Activated CD4-positive, alpha-beta T cell treated with anti-CD3 and anti-CD28 coated beads for 24 hours (primary cell): ENCODE measurements around the gene CDC42EP4.

Source experiments
- DNase-seq, 2 donors: peaks; one replicate each; pipeline ENCODE4 v3.0.0-alpha.2; 2020; ENCODE audit warnings: low read depth in 2 of 2

The CDC42EP4 gene

DNA sequence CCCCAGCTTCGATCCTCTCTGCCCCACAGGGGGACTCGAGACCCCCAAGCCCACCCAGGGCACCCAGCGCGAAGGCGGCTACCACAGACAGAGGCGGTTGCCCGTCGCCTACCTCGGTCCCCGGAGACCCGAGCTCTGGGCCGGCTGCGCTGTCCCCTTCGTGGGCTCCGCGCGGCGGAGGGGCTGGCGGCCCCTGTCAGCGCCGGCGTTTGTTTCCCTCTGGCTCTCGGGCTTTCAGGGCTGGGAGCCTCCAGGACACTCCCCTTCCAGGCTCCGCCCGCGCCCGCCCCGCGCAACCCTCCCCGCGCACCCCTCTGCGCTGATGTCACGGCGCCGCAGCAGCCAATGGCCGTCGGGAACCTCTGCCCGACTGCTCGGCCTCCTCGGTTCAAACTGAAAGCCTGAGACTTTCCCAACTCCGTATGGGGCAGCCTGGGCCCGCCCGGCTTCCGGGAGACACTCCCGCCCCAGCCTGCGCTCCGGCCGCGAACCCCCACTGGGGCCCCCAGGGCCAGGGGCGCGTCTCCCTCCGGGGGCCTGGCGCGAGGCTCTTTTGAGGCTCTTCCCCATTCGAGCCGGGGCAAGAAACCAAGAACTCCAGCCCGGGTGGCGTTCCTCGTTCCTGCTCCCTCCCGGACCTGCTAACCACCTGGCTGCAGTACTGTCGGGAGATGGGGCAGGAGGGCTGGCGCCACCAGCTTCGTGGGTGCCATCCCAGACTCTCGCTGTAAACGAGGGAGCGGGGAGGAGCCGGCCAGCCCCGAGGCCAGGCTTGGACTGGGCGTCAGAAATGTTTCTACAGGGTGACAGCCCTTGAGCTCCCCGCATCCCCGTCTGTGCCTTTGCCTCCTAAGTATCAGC, at the start of gene CDC42EP4:
TSS of gene CDC42EP4 (minus strand) at position 221 of the 861 bp plus-strand sequence. CDS start 25,501 bp downstream, outside the sequence.
- DNase-seq: peak; percentile 73 to 78

DNA sequence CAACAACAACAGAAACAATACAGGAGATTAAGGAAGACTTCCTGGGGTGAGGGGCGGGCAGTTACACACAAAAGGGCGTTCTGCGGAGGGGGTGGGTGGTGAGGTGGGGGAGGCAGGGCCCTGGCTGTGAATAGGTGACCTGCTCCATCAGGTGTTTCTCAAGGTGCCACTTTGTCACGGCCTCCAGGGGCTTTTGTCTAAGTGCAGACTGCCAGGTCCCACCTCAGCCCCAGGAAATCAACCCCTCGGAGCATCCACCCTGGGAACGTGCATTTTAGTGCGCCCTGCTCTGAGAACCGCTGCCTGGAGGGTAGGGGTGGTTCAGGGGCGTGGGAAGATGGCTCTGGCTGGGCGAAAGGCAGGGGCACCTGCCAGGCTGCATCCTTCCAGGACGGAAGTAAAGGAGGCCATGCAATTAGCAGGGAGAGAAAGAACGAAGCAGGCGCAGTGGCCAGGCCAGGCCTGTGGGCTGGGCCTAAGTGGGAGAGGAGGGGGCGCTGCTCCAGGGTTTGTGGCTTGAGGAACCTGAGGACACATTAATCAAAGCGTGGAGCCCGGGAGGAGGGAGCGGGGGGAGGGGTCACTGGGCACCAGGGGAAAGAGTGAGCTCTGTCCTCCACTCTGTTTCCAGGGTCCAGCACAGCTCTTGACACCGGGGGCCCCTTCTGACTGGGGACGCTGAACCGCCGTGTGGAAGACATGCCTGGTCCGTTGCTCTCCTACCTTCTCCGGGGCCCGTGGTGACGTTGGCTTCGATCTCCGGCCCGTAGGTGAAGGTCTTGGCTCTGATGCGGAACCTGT, 49.4 kb upstream of the CDC42EP4 start:
- DNase-seq: no peak

GRCh38 chr17:73359987-73360410, 48.2 kb upstream of the CDC42EP4 start:
- no peak for DNase-seq

GRCh38 chr17:73359352-73359751, 47.6 kb upstream of the CDC42EP4 start:
- DNase-seq: no peak

DNA sequence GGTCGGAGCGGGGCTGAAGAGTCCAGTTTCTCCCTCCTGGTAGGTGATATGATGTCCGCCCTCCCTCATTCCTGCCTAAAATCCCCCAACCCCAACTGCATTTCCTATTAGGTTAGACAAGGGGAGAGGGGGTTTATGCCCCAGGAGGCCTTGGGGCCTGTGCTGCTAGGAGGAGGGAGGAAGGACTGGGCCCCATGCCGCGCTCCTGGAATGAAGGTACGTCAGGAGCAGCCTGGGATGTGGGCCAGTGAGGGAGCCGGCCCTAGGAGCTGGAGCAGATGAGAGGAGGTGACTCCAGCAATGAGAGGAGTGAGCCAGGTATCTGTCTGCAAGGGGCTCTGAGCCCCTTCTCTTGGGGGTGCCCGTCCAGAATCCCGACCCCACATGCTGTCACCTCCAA, 46.9 kb upstream of the CDC42EP4 start:
- DNase-seq: no peak

DNA sequence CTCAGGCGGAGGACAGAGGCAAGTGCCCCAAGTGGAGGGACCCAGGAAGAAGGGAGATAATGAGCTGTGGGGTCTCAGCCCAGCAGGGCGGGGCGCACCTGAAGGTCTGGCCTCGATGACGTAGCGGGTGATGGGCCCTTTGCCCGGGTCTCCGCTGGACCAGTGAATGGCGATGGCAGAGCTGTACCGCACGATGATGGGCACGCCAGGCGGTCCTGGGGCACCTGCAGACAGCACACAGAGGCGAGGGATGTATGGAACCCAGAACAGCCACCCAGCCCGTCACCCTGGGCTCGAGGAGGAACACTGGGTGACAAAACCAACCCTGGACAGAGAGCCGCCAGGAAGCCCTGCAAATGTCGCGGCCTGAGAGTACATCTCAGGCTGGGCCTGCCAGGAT, 46.2 kb upstream of the CDC42EP4 start:
- DNase-seq: no peak

- no peak for DNase-seq
Measured at GRCh38 chr17:73357318-73357717, 45.5 kb upstream of the CDC42EP4 start.

DNA sequence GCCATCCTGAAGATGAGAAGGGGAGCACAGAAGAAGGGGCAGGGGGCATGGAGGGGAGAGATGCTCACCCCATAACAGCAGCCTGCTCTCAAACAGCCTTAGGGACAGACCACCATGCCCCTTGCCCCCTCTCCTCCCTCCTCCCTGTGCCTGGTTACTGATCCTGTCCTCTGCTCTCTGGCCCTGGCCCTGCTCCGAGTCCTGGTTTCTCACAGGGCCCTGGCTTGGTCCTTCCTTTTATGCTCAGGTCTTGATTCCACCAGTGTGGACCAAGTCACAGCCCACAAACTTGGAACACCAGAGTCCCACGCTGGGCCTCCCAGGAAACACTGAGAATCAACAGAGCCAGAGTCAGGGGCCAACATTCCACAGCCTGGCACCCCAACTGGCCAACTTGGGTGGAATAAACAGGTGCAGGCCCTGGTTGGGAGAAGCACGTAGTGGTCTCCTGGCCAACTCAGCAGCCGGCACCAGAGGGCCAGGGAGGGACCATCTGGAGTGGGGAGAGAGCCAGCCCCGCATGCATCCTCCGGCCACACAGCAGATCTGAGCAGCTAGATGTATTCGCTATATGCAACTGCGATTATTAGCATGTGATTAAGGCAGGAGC, 44.9 kb upstream of the CDC42EP4 start:
- DNase-seq: no peak

DNA sequence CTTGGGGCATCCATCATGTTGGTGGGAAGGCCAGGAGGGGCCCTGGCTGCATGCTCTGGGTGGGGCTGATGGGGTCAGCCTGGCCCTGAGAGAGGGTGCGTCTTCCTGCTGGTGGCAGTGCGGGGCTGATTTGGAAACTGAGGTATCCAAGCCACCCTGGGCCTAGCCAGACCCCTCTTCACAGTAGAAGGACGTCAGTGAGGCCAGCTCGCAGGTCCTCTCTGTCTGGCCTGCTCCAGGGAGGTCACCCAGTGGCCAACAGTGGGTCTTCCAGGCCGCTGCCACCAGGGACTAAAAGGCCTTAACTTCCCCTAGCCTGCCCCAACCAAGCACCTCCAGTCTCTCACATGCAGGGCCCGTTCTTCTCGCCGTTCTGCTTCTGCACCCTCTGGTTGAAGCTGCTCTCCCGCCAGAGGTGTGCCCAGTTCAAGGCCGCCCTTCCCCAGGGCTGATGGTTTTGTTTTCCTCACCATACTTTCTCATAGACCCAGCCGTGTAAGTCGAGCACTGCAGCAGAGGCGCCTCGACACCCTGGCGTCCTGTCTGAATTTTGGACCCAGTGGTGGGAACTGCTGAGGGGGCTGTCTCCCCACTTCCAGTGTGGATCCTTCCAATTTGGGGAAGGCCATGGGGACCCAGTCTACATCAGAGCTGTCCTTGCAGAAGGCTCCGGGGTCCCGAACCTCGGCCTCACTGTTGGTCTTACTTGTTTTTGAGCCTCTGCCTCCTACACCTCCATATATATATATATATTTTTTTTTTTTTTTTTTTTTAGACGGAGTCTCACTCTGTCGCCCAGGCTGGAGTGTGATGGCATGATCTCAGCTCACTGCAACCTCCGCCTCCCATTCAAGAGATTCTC, 42.9 kb upstream of the CDC42EP4 start:
- DNase-seq: no peak

GRCh38 chr17:73352261-73352660, 40.5 kb upstream of the CDC42EP4 start:
- DNase-seq: no peak

- no peak for DNase-seq
Measured at GRCh38 chr17:73351764-73352163, 40.0 kb upstream of the CDC42EP4 start.

DNA sequence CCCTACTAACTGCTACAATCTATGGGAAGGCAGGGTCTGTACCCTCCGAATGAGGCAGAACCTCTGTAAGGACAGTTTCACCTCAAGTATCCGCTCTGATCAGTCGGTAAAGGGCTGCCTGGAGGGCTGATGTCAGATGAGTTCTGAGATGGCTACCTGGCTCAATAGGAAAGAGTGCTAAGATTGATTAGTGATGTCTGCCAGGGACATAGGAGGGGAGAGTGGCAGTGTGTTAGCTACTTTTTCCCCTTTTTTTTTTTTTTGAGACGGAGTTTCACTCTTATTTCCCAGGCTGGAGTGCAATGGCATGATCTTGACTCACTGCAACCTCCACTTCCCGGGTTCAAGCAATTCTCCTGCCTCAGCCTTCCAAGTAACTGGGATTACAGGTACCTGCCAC, 39.1 kb upstream of the CDC42EP4 start:
- no peak for DNase-seq

- DNase-seq: no peak
Measured at GRCh38 chr17:73349647-73350046, 37.8 kb upstream of the CDC42EP4 start.

DNA sequence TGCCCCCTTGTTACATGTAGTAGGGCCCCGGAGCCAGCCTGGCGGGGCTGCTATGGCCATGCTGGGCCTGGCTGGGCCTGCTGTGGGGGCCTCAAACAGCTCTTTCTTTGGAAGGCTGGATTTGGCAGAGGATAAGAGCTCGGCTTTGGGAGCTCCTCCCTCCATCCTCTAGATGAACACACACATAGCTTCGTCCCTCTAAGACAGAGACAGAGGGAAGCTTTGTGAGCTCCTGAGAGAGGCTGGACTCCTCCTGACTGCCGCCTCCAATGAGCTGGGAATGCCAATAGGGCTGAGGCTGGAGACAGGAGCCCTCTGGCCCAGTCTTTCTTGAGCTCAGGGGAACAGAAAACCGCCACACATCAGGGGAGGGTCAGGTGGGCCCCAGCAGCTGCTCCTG, 37.3 kb upstream of the CDC42EP4 start:
- DNase-seq: no peak

- no peak for DNase-seq
Measured at GRCh38 chr17:73348829-73349095, 37.0 kb upstream of the CDC42EP4 start.

GRCh38 chr17:73348018-73348828, 36.4 kb upstream of the CDC42EP4 start:
- no peak for DNase-seq

GRCh38 chr17:73347351-73347750, 35.5 kb upstream of the CDC42EP4 start:
- no peak for DNase-seq

DNA sequence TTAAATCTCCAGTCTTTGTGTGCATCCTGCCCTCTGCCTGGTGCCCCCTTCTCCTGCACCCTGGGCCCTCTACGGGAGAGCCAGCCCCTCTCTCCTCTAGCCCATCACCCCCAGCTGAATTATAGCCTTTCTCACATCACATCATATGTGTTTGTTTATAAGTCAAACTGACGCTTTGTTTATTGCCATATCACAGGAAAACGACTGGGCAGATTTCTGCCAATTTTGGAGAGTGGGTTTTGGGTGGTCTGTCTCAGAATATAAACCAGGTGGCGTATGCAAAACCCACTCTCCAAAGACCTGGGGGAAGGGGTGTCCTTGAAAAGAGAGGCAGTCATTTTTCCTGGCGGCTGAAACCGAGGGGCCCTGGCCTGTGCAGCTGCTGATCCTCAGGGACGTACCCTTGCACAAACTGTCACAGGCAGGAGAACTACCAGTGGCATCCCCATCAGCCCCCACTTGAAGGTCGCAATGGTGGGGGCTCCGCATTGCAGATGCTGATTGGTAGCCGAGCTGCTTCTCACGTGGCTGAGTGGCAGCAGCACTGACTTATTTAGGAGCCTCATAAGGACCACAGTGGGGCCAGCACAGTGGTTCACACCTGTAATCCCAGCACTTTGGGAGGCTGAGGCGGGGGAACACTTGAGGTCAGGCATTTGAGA, 34.8 kb upstream of the CDC42EP4 start:
- no peak for DNase-seq

DNA sequence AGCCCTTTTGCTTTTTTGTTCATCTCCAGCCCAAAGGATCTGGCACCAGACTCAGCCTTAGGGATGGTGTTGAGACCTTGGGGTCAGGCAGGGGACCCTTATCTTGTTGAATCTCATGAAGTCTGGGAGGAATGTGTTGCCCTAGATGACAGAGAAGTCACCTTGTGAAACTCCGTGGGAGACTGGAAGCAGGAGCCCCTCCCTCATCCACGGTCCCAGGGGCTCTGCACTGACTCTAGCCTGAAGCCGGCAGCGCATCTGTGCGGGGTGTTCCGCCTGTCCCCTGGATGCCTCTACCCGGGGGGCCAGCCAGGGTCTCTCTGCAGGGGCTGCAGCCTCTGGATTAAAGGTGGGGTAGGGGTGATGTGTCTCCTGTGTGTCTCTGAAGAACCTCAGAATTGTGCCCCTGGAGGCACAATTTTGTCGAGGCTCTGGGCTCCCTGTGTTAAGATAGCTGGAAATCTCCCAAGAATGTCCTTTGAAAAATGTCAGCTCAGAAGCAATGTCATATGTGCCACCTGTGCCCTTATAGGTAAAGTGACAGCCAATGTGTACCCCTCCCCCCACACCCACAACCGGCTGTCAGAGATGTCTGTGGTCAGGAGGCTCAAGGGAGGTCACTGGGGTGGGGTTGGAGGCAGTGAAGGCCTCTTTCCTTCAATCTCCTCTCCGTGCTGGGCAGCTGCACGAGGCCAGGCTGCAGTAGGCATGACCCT, 32.1 kb upstream of the CDC42EP4 start:
- no peak for DNase-seq

DNA sequence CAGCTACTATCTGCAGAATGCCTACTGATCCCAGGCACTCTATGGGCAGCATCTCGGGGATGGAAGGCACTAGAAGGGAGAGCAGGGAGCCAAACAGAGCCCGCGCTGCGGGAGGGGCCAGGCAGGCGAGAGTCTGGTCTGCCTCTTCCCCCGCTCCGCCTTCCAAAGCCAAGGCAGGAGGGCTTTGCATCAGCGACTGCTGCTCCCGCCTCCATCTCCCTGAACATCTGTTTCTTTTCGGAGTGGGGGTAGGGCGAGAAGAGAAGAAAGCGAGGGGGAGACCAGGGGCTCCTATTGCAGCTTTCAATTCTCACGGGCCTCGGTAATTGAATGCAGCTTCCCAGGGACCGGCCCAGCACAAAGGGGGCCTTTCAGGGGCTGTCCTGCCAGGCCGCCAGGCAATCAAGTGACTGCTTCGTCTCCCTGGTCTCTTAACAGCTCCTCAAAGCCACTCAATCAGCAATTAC, 31.4 kb upstream of the CDC42EP4 start:
- DNase-seq: no peak
